ENCODE data around the gene MAGI2. TPM values are rescaled to one million over a fixed set of nuclear protein-coding genes. Genes with fewer than 3 reads are reported as not detected.

MAGI2 gene
- total and polyA plus RNA-seq, 4 donors: 0.37 to 4.1 (median 1.4) TPM

GRCh38 chr7:78563191-78563590 lies 890.3 kb downstream of the MAGI2 start:
- Histone ChIP-seq H3K4me1 (ENCODE audit: control insufficient read depth in 4 of 4, insufficient read depth in 4 of 4, low read length in 3 of 4) (no peaks in the 10 kb centered on the region), H3K27me3 (ENCODE audit: control insufficient read depth in 4 of 4, insufficient read depth in 4 of 4, low read length in 3 of 4) (no peaks in the 10 kb centered on the region), H3K9ac (ENCODE audit: low read depth in 1 of 2, low read length in 2 of 2) (no peak overlapping the region), H3K4me3 (ENCODE audit: low read depth in 1 of 3, low read length in 3 of 3) (no peak overlapping the region), H3K9me3 (ENCODE audit: control insufficient read depth in 4 of 4, low read length in 3 of 4) (no peaks in the 10 kb centered on the region), H3K27ac (ENCODE audit: low read depth in 1 of 2, low read length in 2 of 2) (no peak overlapping the region), H3K36me3 (ENCODE audit: control insufficient read depth in 4 of 4, insufficient read depth in 3 of 4, low read depth in 1 of 4, low read length in 3 of 4) (no peaks in the 10 kb centered on the region)
- no peak for DNase-seq (ENCODE audit: low spot score)
- TF ChIP-seq ZBTB33 (IDR thresholded peaks at IDR 0.05) (no peak), HNF4G (IDR thresholded peaks at IDR 0.05) (no peak), JUND (IDR thresholded peaks at IDR 0.05) (no peak)
- 63% methylated on average over 5 of the region's 5 CpGs for WGBS

DNA sequence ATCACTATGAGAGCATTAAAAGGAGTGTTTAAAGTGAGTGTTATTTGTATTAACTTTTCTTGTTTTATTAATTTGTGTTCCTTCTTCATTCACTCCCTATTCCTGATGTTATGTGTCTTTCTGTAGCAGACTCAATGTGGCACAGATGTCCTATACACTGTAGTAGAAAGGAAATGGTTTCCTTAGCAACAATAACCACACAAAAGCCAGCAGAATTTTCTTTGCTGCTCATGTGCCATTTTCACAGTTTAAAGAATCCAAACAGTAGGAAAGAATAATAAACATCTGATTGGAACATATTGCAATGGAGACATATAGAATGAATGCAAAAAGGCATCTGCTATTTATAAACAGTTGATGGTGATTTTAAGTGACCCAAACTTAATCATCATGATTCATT lies 891.3 kb downstream of the MAGI2 start:
- TF ChIP-seq ZBTB33 (IDR thresholded peaks at IDR 0.05): no peak
- TF ChIP-seq, protein P1, sequence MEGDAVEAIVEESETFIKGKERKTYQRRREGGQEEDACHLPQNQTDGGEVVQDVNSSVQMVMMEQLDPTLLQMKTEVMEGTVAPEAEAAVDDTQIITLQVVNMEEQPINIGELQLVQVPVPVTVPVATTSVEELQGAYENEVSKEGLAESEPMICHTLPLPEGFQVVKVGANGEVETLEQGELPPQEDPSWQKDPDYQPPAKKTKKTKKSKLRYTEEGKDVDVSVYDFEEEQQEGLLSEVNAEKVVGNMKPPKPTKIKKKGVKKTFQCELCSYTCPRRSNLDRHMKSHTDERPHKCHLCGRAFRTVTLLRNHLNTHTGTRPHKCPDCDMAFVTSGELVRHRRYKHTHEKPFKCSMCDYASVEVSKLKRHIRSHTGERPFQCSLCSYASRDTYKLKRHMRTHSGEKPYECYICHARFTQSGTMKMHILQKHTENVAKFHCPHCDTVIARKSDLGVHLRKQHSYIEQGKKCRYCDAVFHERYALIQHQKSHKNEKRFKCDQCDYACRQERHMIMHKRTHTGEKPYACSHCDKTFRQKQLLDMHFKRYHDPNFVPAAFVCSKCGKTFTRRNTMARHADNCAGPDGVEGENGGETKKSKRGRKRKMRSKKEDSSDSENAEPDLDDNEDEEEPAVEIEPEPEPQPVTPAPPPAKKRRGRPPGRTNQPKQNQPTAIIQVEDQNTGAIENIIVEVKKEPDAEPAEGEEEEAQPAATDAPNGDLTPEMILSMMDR (IDR thresholded peaks at IDR 0.05; ENCODE audit: low read depth, low read length, missing input control): no peak
- no peak for TF ChIP-seq JUND (IDR thresholded peaks at IDR 0.05)
- TF ChIP-seq GABPA (IDR thresholded peaks at IDR 0.05 in 1 of 2, conservative IDR thresholded peaks at IDR 0.05 in 1 of 2): no peak
- no peak for TF ChIP-seq EGR1 (IDR thresholded peaks at IDR 0.05; ENCODE audit: low read depth in 2 of 2)
- no peak for TF ChIP-seq RAD21 (IDR thresholded peaks at IDR 0.05)
- no peak for TF ChIP-seq MAX (IDR thresholded peaks at IDR 0.05)
- TF ChIP-seq SP1 (IDR thresholded peaks at IDR 0.05): no peak
- no peak for TF ChIP-seq HNF4G (IDR thresholded peaks at IDR 0.05)
- Histone ChIP-seq H3K9me3 (ENCODE audit: control insufficient read depth in 4 of 4, low read length in 3 of 4) (no peaks in the 10 kb centered on the region), H3K9ac (ENCODE audit: low read depth in 1 of 2, low read length in 2 of 2) (no peak overlapping the region), H3K36me3 (ENCODE audit: control insufficient read depth in 4 of 4, insufficient read depth in 3 of 4, low read depth in 1 of 4, low read length in 3 of 4) (no peaks in the 10 kb centered on the region), H3K27ac (ENCODE audit: low read depth in 1 of 2, low read length in 2 of 2) (no peak overlapping the region), H3K4me3 (ENCODE audit: low read depth in 1 of 3, low read length in 3 of 3) (no peak overlapping the region), H3K27me3 (ENCODE audit: control insufficient read depth in 4 of 4, insufficient read depth in 4 of 4, low read length in 3 of 4) (no peaks in the 10 kb centered on the region), H3K4me1 (ENCODE audit: control insufficient read depth in 4 of 4, insufficient read depth in 4 of 4, low read length in 3 of 4) (no peaks in the 10 kb centered on the region)
- DNase-seq (ENCODE audit: low spot score): no peak

- H3K4me3 ChIP-seq (ENCODE audit: low read depth in 1 of 3, low read length in 3 of 3): no peak overlapping the region
- H3K9ac ChIP-seq (ENCODE audit: low read depth in 1 of 2, low read length in 2 of 2): no peak overlapping the region
- H3K27me3 ChIP-seq (ENCODE audit: control insufficient read depth in 4 of 4, insufficient read depth in 4 of 4, low read length in 3 of 4): no peaks in the 10 kb centered on the region
- DNase-seq (ENCODE audit: low spot score): no peak
- H3K36me3 ChIP-seq (ENCODE audit: control insufficient read depth in 4 of 4, insufficient read depth in 3 of 4, low read depth in 1 of 4, low read length in 3 of 4): no peaks in the 10 kb centered on the region
- WGBS: 60% methylated on average over 3 of the region's 3 CpGs
- no peaks in the 10 kb centered on the region for H3K9me3 ChIP-seq (ENCODE audit: control insufficient read depth in 4 of 4, low read length in 3 of 4)
- no peaks in the 10 kb centered on the region for H3K4me1 ChIP-seq (ENCODE audit: control insufficient read depth in 4 of 4, insufficient read depth in 4 of 4, low read length in 3 of 4)
- H3K27ac ChIP-seq (ENCODE audit: low read depth in 1 of 2, low read length in 2 of 2): no peak overlapping the region
- TF ChIP-seq RXRA (IDR thresholded peaks at IDR 0.05) (no peak), HNF4A (conservative IDR thresholded peaks at IDR 0.05) (no peak), YY1 (IDR thresholded peaks at IDR 0.05) (no peak), EGR1 (IDR thresholded peaks at IDR 0.05; ENCODE audit: low read depth in 2 of 2) (no peak), FOXA2 (IDR thresholded peaks at IDR 0.05) (no peak), TAF1 (conservative IDR thresholded peaks at IDR 0.05) (no peak), NR2F2 (IDR thresholded peaks at IDR 0.05) (no peak), ZBTB33 (IDR thresholded peaks at IDR 0.05) (no peak), JUND (IDR thresholded peaks at IDR 0.05) (no peak), RAD21 (IDR thresholded peaks at IDR 0.05) (no peak)
- TF ChIP-seq, protein P2, sequence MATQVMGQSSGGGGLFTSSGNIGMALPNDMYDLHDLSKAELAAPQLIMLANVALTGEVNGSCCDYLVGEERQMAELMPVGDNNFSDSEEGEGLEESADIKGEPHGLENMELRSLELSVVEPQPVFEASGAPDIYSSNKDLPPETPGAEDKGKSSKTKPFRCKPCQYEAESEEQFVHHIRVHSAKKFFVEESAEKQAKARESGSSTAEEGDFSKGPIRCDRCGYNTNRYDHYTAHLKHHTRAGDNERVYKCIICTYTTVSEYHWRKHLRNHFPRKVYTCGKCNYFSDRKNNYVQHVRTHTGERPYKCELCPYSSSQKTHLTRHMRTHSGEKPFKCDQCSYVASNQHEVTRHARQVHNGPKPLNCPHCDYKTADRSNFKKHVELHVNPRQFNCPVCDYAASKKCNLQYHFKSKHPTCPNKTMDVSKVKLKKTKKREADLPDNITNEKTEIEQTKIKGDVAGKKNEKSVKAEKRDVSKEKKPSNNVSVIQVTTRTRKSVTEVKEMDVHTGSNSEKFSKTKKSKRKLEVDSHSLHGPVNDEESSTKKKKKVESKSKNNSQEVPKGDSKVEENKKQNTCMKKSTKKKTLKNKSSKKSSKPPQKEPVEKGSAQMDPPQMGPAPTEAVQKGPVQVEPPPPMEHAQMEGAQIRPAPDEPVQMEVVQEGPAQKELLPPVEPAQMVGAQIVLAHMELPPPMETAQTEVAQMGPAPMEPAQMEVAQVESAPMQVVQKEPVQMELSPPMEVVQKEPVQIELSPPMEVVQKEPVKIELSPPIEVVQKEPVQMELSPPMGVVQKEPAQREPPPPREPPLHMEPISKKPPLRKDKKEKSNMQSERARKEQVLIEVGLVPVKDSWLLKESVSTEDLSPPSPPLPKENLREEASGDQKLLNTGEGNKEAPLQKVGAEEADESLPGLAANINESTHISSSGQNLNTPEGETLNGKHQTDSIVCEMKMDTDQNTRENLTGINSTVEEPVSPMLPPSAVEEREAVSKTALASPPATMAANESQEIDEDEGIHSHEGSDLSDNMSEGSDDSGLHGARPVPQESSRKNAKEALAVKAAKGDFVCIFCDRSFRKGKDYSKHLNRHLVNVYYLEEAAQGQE (IDR thresholded peaks at IDR 0.05): no peak
These were observed 894.9 kb downstream of the MAGI2 start for GRCh38 chr7:78558566-78558965.

Data from liver (tissue), 9 donors.